ENCODE results near the gene M6PR.

The M6PR gene

DNA sequence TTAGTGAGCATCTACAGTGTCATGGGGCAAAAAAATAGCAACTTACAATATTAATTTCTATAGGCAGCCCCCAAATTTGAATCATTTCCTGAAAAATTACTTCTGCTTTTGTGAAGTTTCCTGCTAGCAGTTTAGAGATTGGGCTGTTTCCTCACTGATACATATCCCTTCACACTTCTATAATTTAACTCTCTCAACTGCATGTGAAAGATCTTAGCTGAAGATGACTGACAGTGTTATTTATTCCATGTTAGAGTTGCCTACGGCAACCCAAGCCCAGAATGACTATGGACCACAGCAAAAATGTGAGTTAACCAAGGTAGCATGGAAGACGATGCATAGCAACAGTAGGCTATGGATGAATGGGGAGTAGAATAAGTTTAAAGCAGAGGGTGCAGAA, 40.0 kb upstream of the M6PR start, which contains the start of gene KLRG1:
TSS of gene KLRG1 (plus strand) at position 134 of the 400 bp plus-strand sequence. CDS start at position 224, 90 bp downstream.
- no peaks in the 10 kb centered on the region for H3K9me3 ChIP-seq (ENCODE audit: severe bottlenecking)
- H3K4me3 ChIP-seq (ENCODE audit: low read depth, low read length), result no peak within 1 kb of the TSS
- no peak for TF ChIP-seq CTCF (IDR thresholded peaks at IDR 0.05; ENCODE audit: low read depth, low read length)
- H3K36me3 ChIP-seq, result no peaks in the 10 kb centered on the region
- H3K27ac ChIP-seq, result no peak within 1 kb of the TSS
- no peaks in the 10 kb centered on the region for H3K27me3 ChIP-seq (ENCODE audit: insufficient read depth, low read depth, severe bottlenecking)
- no peak for DNase-seq

DNA sequence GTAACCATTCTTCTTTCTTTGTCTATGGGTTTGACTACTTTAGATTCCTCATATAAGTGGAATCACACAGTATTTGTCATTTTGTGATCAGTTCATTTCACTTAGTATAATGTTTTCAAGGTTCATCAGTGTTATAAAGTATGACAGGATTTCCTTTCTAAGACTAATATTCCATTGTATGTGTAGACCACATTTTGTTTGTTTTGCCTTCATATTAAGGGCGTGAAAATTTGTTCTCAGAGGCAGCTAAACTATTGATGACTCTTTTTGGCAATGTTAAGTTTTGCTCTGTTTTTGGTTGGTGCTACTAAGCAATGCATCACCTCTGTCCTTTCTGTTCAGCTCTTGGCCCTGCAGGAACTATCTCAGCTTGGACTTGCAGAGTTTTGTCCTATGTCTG, 38.2 kb upstream of the M6PR start:
- no peak overlapping the region for H3K4me3 ChIP-seq (ENCODE audit: low read depth, low read length)
- no peak overlapping the region for H3K27ac ChIP-seq
- no peaks in the 10 kb centered on the region for H3K9me3 ChIP-seq (ENCODE audit: severe bottlenecking)
- no peak for DNase-seq
- no peaks in the 10 kb centered on the region for H3K36me3 ChIP-seq
- no peaks in the 10 kb centered on the region for H3K27me3 ChIP-seq (ENCODE audit: insufficient read depth, low read depth, severe bottlenecking)
- TF ChIP-seq CTCF (IDR thresholded peaks at IDR 0.05; ENCODE audit: low read depth, low read length), result no peak

- Histone ChIP-seq H3K4me3 (ENCODE audit: low read depth, low read length) (no peak overlapping the region), H3K36me3 (no peaks in the 10 kb centered on the region), H3K9me3 (ENCODE audit: severe bottlenecking) (no peaks in the 10 kb centered on the region), H3K27ac (no peak overlapping the region), H3K27me3 (ENCODE audit: insufficient read depth, low read depth, severe bottlenecking) (no peaks in the 10 kb centered on the region)
- TF ChIP-seq CTCF (IDR thresholded peaks at IDR 0.05; ENCODE audit: low read depth, low read length), result no peak
- DNase-seq, result peak; percentile 17
These were observed 37.7 kb upstream of the M6PR start for GRCh38 chr12:8987163-8987562.

- Histone ChIP-seq H3K27me3 (ENCODE audit: insufficient read depth, low read depth, severe bottlenecking) (no peaks in the 10 kb centered on the region), H3K4me3 (ENCODE audit: low read depth, low read length) (no peak overlapping the region), H3K9me3 (ENCODE audit: severe bottlenecking) (no peaks in the 10 kb centered on the region), H3K27ac (no peak overlapping the region), H3K36me3 (no peaks in the 10 kb centered on the region)
- no peak for TF ChIP-seq CTCF (IDR thresholded peaks at IDR 0.05; ENCODE audit: low read depth, low read length)
- no peak for DNase-seq
These were observed 35.8 kb upstream of the M6PR start for GRCh38 chr12:8985213-8985754.

DNA sequence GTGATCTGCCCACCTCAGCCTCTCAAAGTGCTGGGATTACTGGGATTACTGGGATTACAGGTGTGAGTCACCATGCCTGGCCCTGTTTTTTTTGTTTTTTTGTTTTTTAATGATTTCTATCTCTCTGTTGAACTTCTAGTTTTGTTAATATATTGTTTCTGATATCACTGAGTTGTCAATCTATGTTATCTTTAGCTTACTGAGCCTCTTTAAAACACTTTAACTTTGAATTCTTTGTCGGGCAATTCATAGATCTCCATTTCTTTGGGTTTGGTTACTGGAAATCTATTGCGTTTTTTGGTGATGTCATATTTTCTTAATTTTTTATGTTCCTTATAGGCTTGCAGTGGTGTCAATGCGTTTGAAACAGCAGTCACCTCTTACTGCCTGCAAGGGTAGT, 30.7 kb upstream of the M6PR start:
- Histone ChIP-seq H3K27me3 (ENCODE audit: insufficient read depth, low read depth, severe bottlenecking) (no peaks in the 10 kb centered on the region), H3K4me3 (ENCODE audit: low read depth, low read length) (no peak overlapping the region), H3K27ac (no peak overlapping the region), H3K36me3 (no peaks in the 10 kb centered on the region), H3K9me3 (ENCODE audit: severe bottlenecking) (no peaks in the 10 kb centered on the region)
- no peak for TF ChIP-seq CTCF (IDR thresholded peaks at IDR 0.05; ENCODE audit: low read depth, low read length)
- DNase-seq, result no peak

GRCh38 chr12:8970432-8970831, 21.0 kb upstream of the M6PR start:
- no peak for TF ChIP-seq CTCF (IDR thresholded peaks at IDR 0.05; ENCODE audit: low read depth, low read length)
- no peak for DNase-seq
- no peak overlapping the region for H3K4me3 ChIP-seq (ENCODE audit: low read depth, low read length)

More at GRCh38 chr12:8970432-8970831, 21.0 kb upstream of the M6PR start:
- Histone ChIP-seq H3K9me3 (ENCODE audit: severe bottlenecking) (no peaks in the 10 kb centered on the region), H3K27me3 (ENCODE audit: insufficient read depth, low read depth, severe bottlenecking) (no peaks in the 10 kb centered on the region), H3K36me3 (no peaks in the 10 kb centered on the region), H3K27ac (no peak overlapping the region)

Measured in WERI-Rb-1 (cell line).